EL (cell line): Measurements from ENCODE around the gene KMT5C.

Experiments used
- DNase-seq: peaks from one replicate; pipeline ENCODE4 v3.0.0-alpha.2; 2016

Gene KMT5C

GRCh38 chr19:55389386-55390317 is 50.0 kb downstream of the KMT5C start:
- no peak for DNase-seq

GRCh38 chr19:55390461-55390880 is 50.8 kb downstream of the KMT5C start:
- DNase-seq: peak; percentile 34

- DNase-seq: no peak
Measured at GRCh38 chr19:55391191-55391670, 51.6 kb downstream of the KMT5C start.

- no peak for DNase-seq
Measured at GRCh38 chr19:55391702-55392615, 52.3 kb downstream of the KMT5C start.

- DNase-seq: no peak
Measured at GRCh38 chr19:55392820-55393761, 53.4 kb downstream of the KMT5C start.
